HG03565 (cell line): ENCODE data around the gene EEA1.

Source experiments
- ATAC-seq: cut with Tn5 transposase; IDR thresholded peaks from one replicate; pipeline ENCODE4 v1.9.1; 2021; ENCODE audit warnings: mild to moderate bottlenecking, moderate library complexity; ENCODE audit not compliant: unreplicated experiment

EEA1 gene

GRCh38 chr12:92721130-92721529 lies 208.0 kb downstream of the EEA1 start:
- no peak for ATAC-seq
